H1 (cell line): ENCODE results near the gene GMIP. TPM values are rescaled to one million over a fixed set of nuclear protein-coding genes. Genes with fewer than 3 reads are reported as not detected.
A peak's percentile ranks its signal among the peaks of the same experiment; 100 is the strongest.

Experiments used
- CTCF ChIA-PET: fragments of 300-600 bp; sonication (Branson Sonifier 250); formaldehyde crosslinking; loops from one replicate; lab custom pipeline; 2021; ENCODE audit not compliant: partially characterized antibody; lab: Charles Lee
- POLR2A ChIA-PET: fragments of 300-600 bp; sonication (Branson Sonifier 250); formaldehyde crosslinking; loops from one replicate; lab custom pipeline; 2021; ENCODE audit warnings: inconsistent platforms; ENCODE audit not compliant: partially characterized antibody; lab: Charles Lee
- DNase-seq, 2 experiments: peaks; one replicate each; pipeline versions ENCODE4 v3.0.0 to v3.0.0-alpha.2; 2010 to 2022; ENCODE audit warnings: low spot score in 2 of 2, low read depth in 1 of 2, mixed read lengths in 1 of 2
- FAIRE-seq: peaks from 2 replicates; lab custom pipeline; 2011; peaks lifted over from hg19 to GRCh38; lab: Jason Lieb, UNC
- H2AFZ ChIP-seq: 2 replicates; pipeline ENCODE4 v1.8.1; 2012; ENCODE audit warnings: low read length, inconsistent platforms
- H2AK5ac ChIP-seq: 2 replicates; pipeline ENCODE4 v1.6.1; 2013; ENCODE audit warnings: low read depth, low read length
- H2BK120ac ChIP-seq: replicated peaks from 2 replicates; pipeline ENCODE3; 2013; ENCODE audit warnings: low read depth, low read length, inconsistent platforms
- H2BK12ac ChIP-seq: 2 replicates; pipeline ENCODE4 v1.6.1; 2013; ENCODE audit warnings: low read depth, low read length
- H2BK15ac ChIP-seq: 2 replicates; pipeline ENCODE4 v1.6.1; 2013; ENCODE audit warnings: low read length
- H2BK20ac ChIP-seq: 2 replicates; pipeline ENCODE4 v1.6.1; 2013; ENCODE audit warnings: low read length
- H2BK5ac ChIP-seq: 2 replicates; pipeline ENCODE4 v1.6.1; 2013; ENCODE audit warnings: low read depth, low read length
- H3K14ac ChIP-seq: 2 replicates; pipeline ENCODE4 v1.6.1; 2013; ENCODE audit warnings: inconsistent platforms; ENCODE audit not compliant: insufficient read length
- H3K18ac ChIP-seq: 2 replicates; pipeline ENCODE4 v1.6.1; 2013; ENCODE audit warnings: low read length; ENCODE audit errors: extremely low read depth
- H3K23ac ChIP-seq: 2 replicates; pipeline ENCODE4 v1.6.1; 2013; ENCODE audit warnings: inconsistent platforms; ENCODE audit not compliant: insufficient read length
- H3K23me2 ChIP-seq: 2 replicates; pipeline ENCODE4 v1.6.1; 2013; ENCODE audit warnings: low read depth, low read length
- H3K27ac ChIP-seq: 2 replicates; pipeline ENCODE4 v1.6.1; 2011; ENCODE audit warnings: low read depth, low read length, inconsistent platforms
- H3K27me3 ChIP-seq, 4 experiments: replicated peaks in 1 of 4; 1 replicate in 1 of 4; 2 replicates in 3 of 4; pipeline versions ENCODE4 v1.6.1 to v1.8.1; 2011 to 2013; ENCODE audit warnings: low read length in 3 of 4, mild to moderate bottlenecking in 3 of 4, inconsistent platforms in 2 of 4, mixed read lengths in 2 of 4, moderate library complexity in 1 of 4; ENCODE audit not compliant: control insufficient read depth in 3 of 4, insufficient read depth in 3 of 4; ENCODE audit errors: extremely low read depth in 1 of 4
- H3K36me3 ChIP-seq, 4 experiments: 2 replicates each; pipeline versions ENCODE4 v1.6.1 to v1.8.1; 2011 to 2013; ENCODE audit warnings: mild to moderate bottlenecking in 4 of 4, low read length in 3 of 4, moderate library complexity in 2 of 4, control low read depth in 1 of 4, inconsistent platforms in 1 of 4; ENCODE audit not compliant: insufficient read depth in 4 of 4, control insufficient read depth in 2 of 4
- H3K4ac ChIP-seq: replicated peaks from 2 replicates; pipeline ENCODE3; 2013; ENCODE audit warnings: low read length, low read depth, mixed read lengths, inconsistent platforms; ENCODE audit not compliant: insufficient read length
- H3K4me1 ChIP-seq, 4 experiments: replicated peaks in 1 of 4; 1 replicate in 1 of 4; 2 replicates in 3 of 4; pipeline versions ENCODE4 v1.6.1 to v1.8.1; 2011 to 2013; ENCODE audit warnings: low read length in 3 of 4, inconsistent platforms in 2 of 4, mixed read lengths in 1 of 4; ENCODE audit not compliant: insufficient read depth in 4 of 4, control insufficient read depth in 3 of 4
- H3K4me2 ChIP-seq, 2 experiments: 2 replicates each; pipeline versions ENCODE4 v1.6.1 to v1.8.1; 2011 to 2013; ENCODE audit warnings: low read depth in 2 of 2, low read length in 2 of 2, control low read depth in 1 of 2, inconsistent platforms in 1 of 2, mild to moderate bottlenecking in 1 of 2; ENCODE audit not compliant: insufficient read depth in 1 of 2
- H3K4me3 ChIP-seq, 4 experiments: fragments of 200-600, 300-600 bp in 1 of 4; sonication (generic), shearing (Covaris generic), sonication (Bioruptor Twin) in 1 of 4; 2 replicates each; pipeline versions ENCODE4 v1.5.1 to v1.8.1; 2011 to 2016; ENCODE audit warnings: low read length in 4 of 4, low read depth in 3 of 4, control low read depth in 2 of 4, inconsistent platforms in 2 of 4, mild to moderate bottlenecking in 2 of 4, mixed read lengths in 1 of 4, moderate library complexity in 1 of 4; ENCODE audit not compliant: insufficient read depth in 2 of 4; ENCODE audit errors: extremely low read depth in 1 of 4
- H3K56ac ChIP-seq: replicated peaks from 2 replicates; pipeline ENCODE3; 2013; ENCODE audit warnings: low read depth, mild to moderate bottlenecking, mixed read lengths, low read length, inconsistent platforms; ENCODE audit not compliant: insufficient read length
- H3K79me1 ChIP-seq: 2 replicates; pipeline ENCODE4 v1.6.1; 2013; ENCODE audit warnings: low read depth, low read length, control low read depth
- H3K79me2 ChIP-seq, 2 experiments: 2 replicates each; pipeline versions ENCODE4 v1.6.1 to v1.8.1; 2012 to 2013; ENCODE audit warnings: low read length in 2 of 2, mild to moderate bottlenecking in 2 of 2, inconsistent platforms in 1 of 2; ENCODE audit not compliant: insufficient read depth in 2 of 2, control insufficient read depth in 1 of 2
- H3K9ac ChIP-seq, 4 experiments: replicated peaks in 1 of 4; 1 replicate in 1 of 4; 2 replicates in 3 of 4; pipeline versions ENCODE4 v1.6.1 to v1.8.1; 2011 to 2013; ENCODE audit warnings: low read depth in 3 of 4, low read length in 3 of 4, control low read depth in 2 of 4, mild to moderate bottlenecking in 2 of 4, moderate library complexity in 2 of 4, inconsistent platforms in 1 of 4; ENCODE audit errors: extremely low read depth in 1 of 4
- H3K9me3 ChIP-seq, 2 experiments: 2 replicates each; pipeline versions ENCODE4 v1.6.1 to v1.8.1; 2012 to 2013; ENCODE audit warnings: mild to moderate bottlenecking in 2 of 2, moderate library complexity in 2 of 2, control low read depth in 1 of 2, inconsistent platforms in 1 of 2, low read depth in 1 of 2, low read length in 1 of 2, mixed read lengths in 1 of 2; ENCODE audit not compliant: insufficient read depth in 2 of 2
- H4K20me1 ChIP-seq, 2 experiments: replicated peaks in 1 of 2; 2 replicates each; pipeline versions ENCODE3 to v1.8.1; 2011 to 2013; ENCODE audit warnings: inconsistent platforms in 2 of 2, low read length in 2 of 2, mild to moderate bottlenecking in 1 of 2; ENCODE audit not compliant: insufficient read depth in 2 of 2, control insufficient read depth in 1 of 2
- H4K5ac ChIP-seq: 2 replicates; pipeline ENCODE4 v1.6.1; 2013; ENCODE audit warnings: low read length, low read depth, mixed read lengths, inconsistent platforms; ENCODE audit not compliant: insufficient read length
- H4K8ac ChIP-seq: 2 replicates; pipeline ENCODE4 v1.8.0; 2013; ENCODE audit warnings: mild to moderate bottlenecking, moderate library complexity, low read length, inconsistent platforms; ENCODE audit not compliant: insufficient read depth; ENCODE audit errors: extremely low read depth
- H4K91ac ChIP-seq: replicated peaks from 2 replicates; pipeline ENCODE3; 2013; ENCODE audit warnings: low read length, mixed read lengths, inconsistent platforms; ENCODE audit not compliant: insufficient read length
- CEBPB ChIP-seq: IDR thresholded peaks from 2 replicates; pipeline ENCODE4 v1.6.1; 2012; ENCODE audit warnings: low read depth, low read length
- JUND ChIP-seq: IDR thresholded peaks from 2 replicates; pipeline ENCODE4 v1.6.1; 2011; ENCODE audit warnings: mild to moderate bottlenecking, improper control_type of control experiment, low read length
- SP1 ChIP-seq: IDR thresholded peaks from 2 replicates; pipeline ENCODE4 v1.6.1; 2011; ENCODE audit warnings: low read depth, low read length
- TAF7 ChIP-seq: optimal IDR thresholded peaks from 2 replicates; pipeline ENCODE3; 2011; ENCODE audit warnings: low read depth, mild to moderate bottlenecking, inconsistent platforms, low read length, moderate library complexity, borderline replicate concordance
- WGBS, 2 experiments: shearing (Covaris generic) in 1 of 2; methylation state at CpG; one replicate each; pipeline versions ENCODE4 v1.1.6 to v1.1.7; 2013 to 2015; ENCODE audit warnings: low lambda C conversion rate in 2 of 2, mixed read lengths in 2 of 2, inconsistent platforms in 1 of 2, low coverage in 1 of 2, missing lambda C conversion rate in 1 of 2; ENCODE audit not compliant: insufficient replicate concordance in 2 of 2, insufficient coverage in 1 of 2, insufficient read length in 1 of 2; ENCODE audit errors: extremely low coverage in 1 of 2, missing lambda C conversion rate in 1 of 2; 5-methylcytosine and 5-hydroxymethylcytosine counted together
- polyA plus RNA-seq, 7 experiments: library from polyadenylated mRNA; depleted of rRNA in 3 of 7; stranded (reverse) in 5 of 7; unstranded in 2 of 7; fragments of >200 nt in 5 of 7; fragments of 200-250 nt in 2 of 7; gene quantifications; 1 replicate in 5 of 7; 2 replicates in 1 of 7; 4 replicates in 1 of 7; pipeline versions ENCODE4 v1.2.1 to v1.2.3, GENCODE V29; 2011 to 2013; ENCODE audit warnings: missing spikeins in 2 of 7, mixed read lengths in 2 of 7
- total RNA-seq: library from RNA; stranded (reverse); fragmentation: NEBNext Ultra II Directional; extraction: Animal tissue kit (Norgen Biotek cat#: 25700); gene quantifications from 2 replicates; pipeline ENCODE4 v1.2.1, GENCODE V29; 2021

The GMIP gene
- total and polyA plus RNA-seq, 2 of the 8 experiments (the other 6 are each of a cell fraction or from before 2014, with no cell fraction given) = 5.7 to 18.1 TPM

- WGBS, 2 experiments = 67% methylated on average over 13 of the region's 13 CpGs; no CpG with 5 or more reads in 1 of the 2 experiments
- Histone ChIP-seq H2BK20ac (no peak overlapping the region), H2BK12ac (peak overlapping the region; percentile 92), H3K27me3 (no peaks in the 10 kb centered on the region), H4K91ac (peak overlapping the region; percentile 20), H3K4me2 (peak overlapping the region; percentile 54 to 56), H3K4me1 (peaks cover 5 to 12% (median 9%) of the 10 kb centered on the region in 4 experiments), H2BK5ac (peak overlapping the region; percentile 89), H4K8ac (no peak overlapping the region), H2AFZ (no peak overlapping the region), H3K23ac (no peak overlapping the region)
- CTCF ChIA-PET = interaction anchor here (0.8 to 1.9 kb wide), 8 partner anchors 11 to 329 kb away, joined by 4 to 7 read pairs (median 5); no protein-coding TSS in a partner anchor
- POLR2A ChIA-PET = interaction anchor here (0.8 to 1.5 kb wide), 4 partner anchors 11 to 59 kb away, joined by 3 to 4 read pairs (median 3); partner anchors contain the start of gene LPAR2
- peak; percentile 22; the same call in 1 of the 2 replicates for TF ChIP-seq CEBPB
- TF ChIP-seq TAF7 = no peak
- peak; percentile 83 for TF ChIP-seq JUND
- peak; percentile 41; the same call in 1 of the 2 replicates for TF ChIP-seq SP1
- TF ChIP-seq, all 59 proteins: peak for 3
- H3K36me3 ChIP-seq = no peaks in the 10 kb centered on the region
- peak overlapping the region; percentile 87 for H2AK5ac ChIP-seq
- peak overlapping the region; percentile 60 for H3K18ac ChIP-seq
- H3K56ac ChIP-seq = no peak overlapping the region
- H4K5ac ChIP-seq = no peak overlapping the region
- no peaks in the 10 kb centered on the region for H3K9me3 ChIP-seq
- H3K27ac ChIP-seq = peak overlapping the region; percentile 12; the same call in 1 of the 2 replicates
- H3K9ac ChIP-seq = peak overlapping the region in 1 of 4 experiments; percentile 38; a peak in 2 of 7 replicates
- H4K20me1 ChIP-seq = no peaks in the 10 kb centered on the region
- no peak overlapping the region for H3K14ac ChIP-seq
- no peak overlapping the region for H2BK120ac ChIP-seq
- peak overlapping the region in 1 of 4 experiments; percentile 25; a peak in 2 of 8 replicates for H3K4me3 ChIP-seq
- H3K79me1 ChIP-seq = no peaks in the 10 kb centered on the region
- no peaks in the 10 kb centered on the region for H3K23me2 ChIP-seq
- FAIRE-seq (no peak), DNase-seq (peak in 1 of 2 experiments; percentile 39)
- no peak overlapping the region for H3K4ac ChIP-seq
- H2BK15ac ChIP-seq = peak overlapping the region; percentile 53; the same call in 1 of the 2 replicates
- H3K79me2 ChIP-seq = no peaks in the 10 kb centered on the region
These were observed 52.2 kb downstream of the GMIP start for GRCh38 chr19:19591133-19591825.
